Right lobe of liver (tissue), 6 donors: ENCODE measurements around the gene RBFOX2. TPM values are rescaled to one million over a fixed set of nuclear protein-coding genes. Genes with fewer than 3 reads are reported as not detected.

Experiments used
- ATAC-seq, 4 donors: fragments of 200-7000 bp; cut with Tn5 transposase; one replicate each; pipeline ENCODE4 v1.9.1; 2020; ENCODE audit warnings: mild to moderate bottlenecking in 4 of 4, moderate library complexity in 4 of 4
- DNase-seq, 3 donors: peaks; one replicate each; pipeline ENCODE4 v3.0.0-alpha.2; 2020
- H3K27ac ChIP-seq, 3 donors: fragments of 200-600 bp; one replicate each; pipeline ENCODE4 v1.8.0; 2022
- H3K27me3 ChIP-seq, 2 donors: fragments of 200-600 bp; one replicate each; pipeline ENCODE4 v1.8.0; 2022
- H3K36me3 ChIP-seq, 4 donors: fragments of 200-600 bp; sonication (generic) in 1 of 4; one replicate each; pipeline versions ENCODE4 v1.5.1 to v1.8.0; 2017 to 2022; ENCODE audit warnings: control low read depth in 1 of 4
- H3K4me1 ChIP-seq, 4 donors: fragments of 200-600 bp; sonication (generic) in 1 of 4; one replicate each; pipeline versions ENCODE4 v1.5.1 to v1.8.0; 2017 to 2022; ENCODE audit warnings: control low read depth in 1 of 4
- H3K4me3 ChIP-seq, 3 donors: fragments of 200-600 bp; one replicate each; pipeline ENCODE4 v1.8.0; 2022
- H3K9me3 ChIP-seq, 4 donors: fragments of 200-600 bp; sonication (generic) in 1 of 4; one replicate each; pipeline versions ENCODE4 v1.5.1 to v1.8.0; 2017 to 2022; ENCODE audit warnings: control low read depth in 1 of 4
- CTCF ChIP-seq, 4 donors: fragments of 200-600 bp in 3 of 4; fragments of 450-650 bp in 1 of 4; IDR thresholded peaks; one replicate each; pipeline versions ENCODE4 v1.5.1 to v1.8.0; 2016 to 2022; ENCODE audit warnings: antibody characterized with exemption in 4 of 4, mild to moderate bottlenecking in 2 of 4
- POLR2A ChIP-seq: fragments of 450-650 bp; IDR thresholded peaks from one replicate; pipeline ENCODE4 v1.6.1; 2017; ENCODE audit warnings: antibody characterized with exemption, mild to moderate bottlenecking
- WGBS: methylation state at CpG from one replicate; pipeline ENCODE4 v1.1.6; 2018; ENCODE audit warnings: low coverage, low lambda C conversion rate; ENCODE audit not compliant: insufficient coverage; ENCODE audit errors: missing lambda C conversion rate; 5-methylcytosine and 5-hydroxymethylcytosine counted together
- intact Hi-C, 2 donors: fragments of 100-400 bp; cut with DNase I; formaldehyde crosslinking; loops; one replicate each; pipeline versions ENCODE4 v1.11.2 to v1.14.1; 2022
- total RNA-seq, 6 experiments: library from RNA; depleted of rRNA in 2 of 6; stranded (reverse); fragments of >200 nt in 2 of 6; fragmentation: NEBNext Ultra II Directional in 3 of 6; extraction: Animal tissue kit (Norgen Biotek cat#: 25700) in 3 of 6; gene quantifications; one replicate each; pipeline versions ENCODE4 v1.1.0 to v1.2.4, GENCODE V29; 2016 to 2023
- donor health status: DM: no; HTN: yes; CAD: no.
- donor health status: DM: no; HTN: no; CAD: no.
- donor health status: DM: no; HTN: no; CAD: no.
- donor health status: DM: no; HTN: yes; CAD: no.
- donor health status: DM: no; HTN: yes; CAD: no.

Gene RBFOX2
- total RNA-seq, 6 experiments from 2014 or later = 23.9 to 36.5 (median 29.5) TPM

GRCh38 chr22:35844886-35845285 lies 183.7 kb downstream of the RBFOX2 start:
- H3K27me3 ChIP-seq = no peaks in the 10 kb centered on the region
- H3K4me1 ChIP-seq = peaks cover 0 to 27% (median 0%) of the 10 kb centered on the region in 4 donors
- no peaks in the 10 kb centered on the region for H3K36me3 ChIP-seq
- no peak overlapping the region for H3K4me3 ChIP-seq
- no peak overlapping the region for H3K27ac ChIP-seq
- H3K9me3 ChIP-seq = no peaks in the 10 kb centered on the region
- ATAC-seq (no peak), DNase-seq (no peak)
- TF ChIP-seq CTCF (IDR thresholded peaks at IDR 0.05) = no peak
- no peak for TF ChIP-seq POLR2A
- 100% methylated on average over 2 of the region's 2 CpGs for WGBS
- intact Hi-C loops = no loop called here

GRCh38 chr22:35842954-35843353 lies 185.7 kb downstream of the RBFOX2 start:
- peak; percentile 70 to 77 (median 76) for ATAC-seq
- H3K27me3 ChIP-seq = no peaks in the 10 kb centered on the region
- H3K36me3 ChIP-seq = no peaks in the 10 kb centered on the region
- no peak overlapping the region for H3K4me3 ChIP-seq
- TF ChIP-seq POLR2A = no peak
- peak; percentile 51 to 70 (median 56) for TF ChIP-seq CTCF (IDR thresholded peaks at IDR 0.05)
- H3K4me1 ChIP-seq = peaks cover 0 to 25% (median 0%) of the 10 kb centered on the region in 4 donors
- intact Hi-C loops = no loop called here
- peak in 1 of 3 donors; percentile 40 for DNase-seq
- no peak overlapping the region for H3K27ac ChIP-seq
- H3K9me3 ChIP-seq = no peaks in the 10 kb centered on the region
- 39% methylated on average over 2 of the region's 2 CpGs for WGBS

DNA sequence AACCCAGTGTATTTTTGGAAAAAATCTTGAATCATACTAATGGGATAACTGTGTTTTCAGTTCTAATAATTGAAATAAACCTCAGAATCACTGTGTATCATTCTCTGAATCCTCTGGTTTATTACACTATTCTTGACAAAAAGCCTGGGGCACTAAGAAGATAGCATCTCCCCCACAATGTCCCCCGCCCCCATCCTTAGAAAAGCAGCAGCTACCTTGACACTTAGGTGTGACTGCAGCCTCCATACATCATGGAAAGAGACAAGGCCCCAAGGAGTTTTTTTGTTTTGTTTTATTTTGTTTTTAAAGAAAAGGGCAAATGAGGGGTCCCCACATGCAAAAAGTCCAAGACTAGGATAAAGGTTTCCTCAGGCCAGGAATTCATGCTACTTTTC lies 186.1 kb downstream of the RBFOX2 start:
- Histone ChIP-seq H3K4me3 (no peak overlapping the region), H3K27ac (no peak overlapping the region), H3K27me3 (no peaks in the 10 kb centered on the region), H3K36me3 (no peaks in the 10 kb centered on the region), H3K9me3 (no peaks in the 10 kb centered on the region), H3K4me1 (peaks cover 0 to 22% (median 0%) of the 10 kb centered on the region in 4 donors)
- DNase-seq = no peak
- WGBS = 80% methylated on average over 1 of the region's 1 CpG
- ATAC-seq = no peak
- intact Hi-C loops = no loop called here
- TF ChIP-seq POLR2A (no peak), CTCF (IDR thresholded peaks at IDR 0.05) (no peak)

DNA sequence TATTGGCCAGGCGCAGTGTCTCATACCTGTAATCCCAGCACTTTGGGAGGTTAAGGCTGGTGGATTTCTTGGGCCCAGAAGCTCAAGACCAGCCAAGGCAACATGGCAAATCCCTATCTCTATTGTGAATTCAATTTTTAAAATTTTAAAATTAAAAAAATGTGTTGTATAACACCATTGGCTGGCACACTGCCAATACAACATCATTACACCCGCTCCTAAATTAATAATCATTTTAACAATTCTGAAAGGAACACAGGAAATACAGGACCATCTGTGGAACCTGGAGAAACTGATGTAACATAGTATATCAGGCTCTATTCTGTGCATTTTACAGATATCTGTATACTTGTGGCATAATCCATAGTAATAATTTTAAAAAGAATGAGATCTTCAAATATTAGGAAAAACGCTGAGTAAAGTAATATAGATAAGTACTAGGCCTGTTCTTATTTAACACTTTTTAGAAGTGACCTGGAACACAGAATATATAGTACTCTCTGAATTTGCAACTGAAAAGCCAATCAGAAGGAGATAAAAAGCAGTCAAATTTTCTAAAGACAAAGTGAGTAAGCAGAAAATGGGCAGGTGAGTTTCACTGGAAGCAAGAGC lies 186.6 kb downstream of the RBFOX2 start:
- no peak overlapping the region for H3K4me3 ChIP-seq
- H3K9me3 ChIP-seq = no peaks in the 10 kb centered on the region
- WGBS = 66% methylated on average over 3 of the region's 3 CpGs
- DNase-seq (no peak), ATAC-seq (no peak)
- peaks cover 0 to 17% (median under 1%) of the 10 kb centered on the region in 4 donors for H3K4me1 ChIP-seq
- H3K27ac ChIP-seq = no peak overlapping the region
- no peaks in the 10 kb centered on the region for H3K27me3 ChIP-seq
- TF ChIP-seq POLR2A (no peak), CTCF (IDR thresholded peaks at IDR 0.05) (no peak)
- intact Hi-C loops = no loop called here
- H3K36me3 ChIP-seq = no peaks in the 10 kb centered on the region
